GM12892 (cell line): Measurements from ENCODE around the gene LMCD1. TPM values are rescaled to one million over a fixed set of nuclear protein-coding genes. Genes with fewer than 3 reads are reported as not detected.
A peak's percentile ranks its signal among the peaks of the same experiment; 100 is the strongest.

Experiments
- DNase-seq: peaks from one replicate; pipeline ENCODE4 v3.0.0; 2011; ENCODE audit not compliant: insufficient read length
- FAIRE-seq: peaks from 2 replicates; lab custom pipeline; 2011; peaks lifted over from hg19 to GRCh38; lab: Jason Lieb, UNC
- POLR2A ChIP-seq: IDR thresholded peaks from 2 replicates; pipeline ENCODE4 v1.6.1; 2011; ENCODE audit warnings: low read depth, low read length, control low read depth
- POLR2AphosphoS5 ChIP-seq: IDR thresholded peaks from 2 replicates; pipeline ENCODE4 v1.6.1; 2011; ENCODE audit warnings: low read depth, low read length, control low read depth
- TAF1 ChIP-seq: IDR thresholded peaks from 2 replicates; pipeline ENCODE4 v1.6.1; 2011; ENCODE audit warnings: low read depth, mild to moderate bottlenecking, control low read depth, low read length, borderline replicate concordance
- polyA plus RNA-seq: library from polyadenylated mRNA; unstranded; fragments of >200 nt; gene quantifications from one replicate; pipeline ENCODE4 v1.2.1, GENCODE V29; 2012; ENCODE audit warnings: missing spikeins, inconsistent platforms; ENCODE audit not compliant: missing spikeins

Gene LMCD1, protein sequence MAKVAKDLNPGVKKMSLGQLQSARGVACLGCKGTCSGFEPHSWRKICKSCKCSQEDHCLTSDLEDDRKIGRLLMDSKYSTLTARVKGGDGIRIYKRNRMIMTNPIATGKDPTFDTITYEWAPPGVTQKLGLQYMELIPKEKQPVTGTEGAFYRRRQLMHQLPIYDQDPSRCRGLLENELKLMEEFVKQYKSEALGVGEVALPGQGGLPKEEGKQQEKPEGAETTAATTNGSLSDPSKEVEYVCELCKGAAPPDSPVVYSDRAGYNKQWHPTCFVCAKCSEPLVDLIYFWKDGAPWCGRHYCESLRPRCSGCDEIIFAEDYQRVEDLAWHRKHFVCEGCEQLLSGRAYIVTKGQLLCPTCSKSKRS
- polyA plus RNA-seq: 42.7 TPM

DNA sequence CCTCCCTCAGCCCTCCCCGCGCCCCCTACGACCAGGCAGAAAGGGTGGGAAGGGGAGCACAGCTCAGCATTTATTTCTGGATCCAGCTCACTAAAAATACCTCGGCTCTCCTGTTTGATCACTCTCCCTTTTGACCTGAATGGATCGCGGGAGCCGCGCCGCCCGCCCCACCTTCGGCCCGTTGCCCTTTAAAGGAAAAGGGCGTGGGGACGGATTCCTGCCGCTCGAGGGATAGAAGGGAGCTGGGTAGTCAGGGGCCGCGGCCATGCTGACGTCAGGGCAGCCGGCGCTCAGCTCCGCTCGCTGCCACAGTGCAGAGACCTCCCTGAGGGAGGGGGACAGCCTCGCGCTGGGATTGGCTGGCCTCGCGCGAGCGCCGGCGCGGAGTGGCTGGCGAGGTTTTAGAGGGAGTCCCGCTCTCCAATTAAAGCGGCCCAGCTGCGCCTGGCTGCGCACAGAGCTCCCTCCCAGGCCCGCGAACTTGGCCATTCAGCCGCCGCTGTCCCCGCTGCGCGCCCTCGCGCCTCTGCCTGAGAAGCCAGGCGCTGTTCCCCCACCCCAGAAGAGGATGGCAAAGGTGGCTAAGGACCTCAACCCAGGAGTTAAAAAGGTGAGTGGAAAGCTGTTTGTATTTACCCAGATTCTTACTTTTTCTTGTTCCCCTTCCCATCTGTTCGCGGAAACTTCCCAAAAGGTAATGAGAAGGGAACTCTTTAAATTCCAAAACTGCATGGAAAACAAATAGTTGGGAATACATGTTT, at the start of gene LMCD1:
LMCD1 (plus strand) TSS at position 453 of the 761 bp plus-strand sequence; CDS start at position 569, 116 bp downstream.
- FAIRE-seq (peak; percentile 94), DNase-seq (peak; percentile 74)
- TF ChIP-seq POLR2A (peak; percentile 69; the same call in 1 of the 2 replicates), TAF1 (no peak), POLR2AphosphoS5 (0 out of 2 replicates have a peak, but pooled peaks have one; percentile 49)

DNA sequence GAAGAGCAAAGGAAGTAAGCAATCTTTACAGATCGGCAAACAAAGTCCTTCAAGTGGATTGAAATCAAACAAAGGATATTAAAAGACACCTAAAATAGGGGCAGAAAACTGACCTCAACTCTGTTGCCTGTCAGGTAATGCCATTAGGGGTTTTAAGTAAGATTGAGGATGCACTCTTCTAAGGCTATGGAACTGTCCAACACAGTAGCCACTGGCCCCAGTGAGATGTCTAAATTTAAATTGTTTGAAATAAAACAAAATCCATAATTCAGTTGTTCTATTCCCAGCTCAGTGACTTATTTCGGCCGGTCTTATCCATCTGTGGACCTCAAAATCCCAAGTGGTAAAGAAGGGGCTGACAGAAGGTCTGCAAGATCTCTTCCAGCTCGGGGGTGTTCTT, 49.5 kb upstream of the LMCD1 start:
- no peak for TF ChIP-seq POLR2AphosphoS5
- no peak for TF ChIP-seq POLR2A
- no peak for TF ChIP-seq TAF1
- DNase-seq (no peak), FAIRE-seq (no peak)

DNA sequence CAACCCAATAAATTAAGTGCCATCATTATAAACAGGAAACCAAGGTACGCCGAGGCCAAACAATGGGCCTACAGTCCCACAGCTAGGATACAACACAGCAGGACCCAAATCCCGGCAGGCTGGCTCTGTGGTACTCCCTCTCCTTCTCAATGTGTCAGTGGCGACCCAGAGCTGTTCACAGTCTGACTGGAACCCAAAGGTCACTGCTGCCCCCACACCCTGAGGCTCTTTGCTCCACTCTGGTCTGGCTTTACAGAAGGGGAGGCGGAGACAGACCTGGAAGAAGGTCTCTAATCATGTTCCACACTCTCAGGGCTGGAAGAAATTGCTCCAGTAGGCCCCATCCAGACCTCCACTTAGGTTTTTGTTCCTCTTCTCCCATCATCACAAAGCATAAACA, 48.5 kb upstream of the LMCD1 start:
- DNase-seq (no peak), FAIRE-seq (no peak)
- TF ChIP-seq TAF1 (no peak), POLR2AphosphoS5 (no peak), POLR2A (no peak)

DNA sequence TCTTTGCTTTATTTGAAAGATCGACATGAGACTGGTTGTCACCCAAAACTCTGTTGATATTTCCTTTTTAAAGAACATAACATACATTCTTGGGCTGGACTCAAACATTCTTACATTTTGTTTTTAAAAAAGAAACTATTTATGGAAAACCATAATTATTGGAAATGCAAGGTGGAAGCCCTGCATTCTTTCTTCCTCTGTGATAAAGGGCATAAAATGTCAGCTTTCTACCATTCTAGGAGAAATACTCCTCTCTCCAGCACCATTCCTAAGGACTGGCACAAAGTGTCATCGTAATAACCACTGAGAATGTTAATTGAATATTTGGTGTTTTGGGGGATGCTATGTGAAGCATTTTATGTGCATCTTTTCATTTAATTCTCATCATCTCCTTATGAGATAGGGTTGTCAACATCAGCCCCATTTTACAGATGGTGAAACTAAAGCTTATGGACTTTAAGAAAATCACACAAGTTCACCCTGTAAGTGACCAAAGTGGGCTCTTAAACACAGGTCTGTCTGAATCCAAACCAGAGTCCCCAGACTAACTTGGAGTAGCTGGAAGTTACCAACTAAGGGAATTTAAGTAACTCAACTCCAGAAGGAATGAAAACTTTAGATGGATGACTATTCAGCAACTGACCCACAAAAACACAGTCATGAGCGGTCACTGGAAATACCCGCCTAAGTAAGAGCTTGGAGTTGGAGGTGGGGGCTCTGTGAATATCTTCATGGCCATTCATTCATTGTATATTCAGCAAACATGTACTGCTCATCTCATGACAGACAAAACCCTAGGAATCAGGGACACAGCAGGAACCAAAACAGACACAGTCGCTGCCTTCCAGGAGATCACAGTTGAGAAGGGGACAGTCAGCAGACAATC, 45.9 kb upstream of the LMCD1 start:
- DNase-seq (no peak), FAIRE-seq (no peak)
- TF ChIP-seq POLR2AphosphoS5 (no peak), POLR2A (no peak)

GRCh38 chr3:8456412-8456811, 45.2 kb upstream of the LMCD1 start:
- no peak for DNase-seq
- FAIRE-seq: no peak
- TF ChIP-seq TAF1 (no peak), POLR2AphosphoS5 (no peak), POLR2A (no peak)

- DNase-seq (no peak), FAIRE-seq (no peak)
- TF ChIP-seq POLR2AphosphoS5 (no peak), POLR2A (no peak), TAF1 (no peak)
Measured at GRCh38 chr3:8457039-8457438, 44.6 kb upstream of the LMCD1 start.

DNA sequence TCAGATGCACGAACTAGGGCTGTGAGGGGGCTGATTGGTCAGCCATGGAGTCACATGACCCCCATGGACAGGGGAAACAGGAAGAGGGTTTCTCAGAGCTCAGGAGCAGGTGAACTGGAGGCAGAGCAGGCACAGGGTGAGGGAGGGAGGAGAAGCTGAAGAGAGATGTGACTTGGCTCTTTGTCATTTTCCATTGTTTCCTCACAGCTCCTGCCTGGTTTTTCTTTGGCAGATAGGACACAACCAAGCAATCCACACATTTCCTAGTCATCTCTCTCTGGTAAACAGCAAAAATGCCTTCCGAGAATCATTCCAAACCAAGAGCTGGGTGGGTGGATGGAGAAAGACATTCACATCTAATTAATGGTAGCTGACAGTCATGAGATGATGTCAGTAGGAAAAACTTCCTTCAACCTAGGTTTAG, 43.4 kb upstream of the LMCD1 start:
- DNase-seq: no peak
- TF ChIP-seq POLR2A (no peak), TAF1 (no peak), POLR2AphosphoS5 (no peak)
- FAIRE-seq: no peak

DNA sequence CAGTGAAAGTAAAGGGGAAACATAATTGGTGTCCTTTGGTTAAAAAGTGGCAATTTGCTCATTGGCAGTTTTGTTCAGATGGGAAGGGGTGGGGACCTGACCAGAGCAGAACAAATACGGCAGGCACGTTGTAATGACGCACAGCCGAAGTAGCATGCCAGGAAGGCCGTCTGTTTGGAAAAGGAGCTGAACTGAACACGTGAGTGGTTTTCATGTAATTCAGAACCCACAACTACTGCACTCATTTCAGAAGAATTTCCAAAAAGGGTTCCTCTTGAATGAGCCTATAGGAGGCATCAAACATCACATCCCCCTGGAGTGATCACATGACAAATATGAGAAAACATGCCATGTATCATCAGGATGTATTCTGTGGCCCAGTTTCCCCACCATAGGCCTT, 42.9 kb upstream of the LMCD1 start:
- no peak for FAIRE-seq
- DNase-seq: no peak
- TF ChIP-seq POLR2A (no peak), TAF1 (no peak), POLR2AphosphoS5 (no peak)

DNA sequence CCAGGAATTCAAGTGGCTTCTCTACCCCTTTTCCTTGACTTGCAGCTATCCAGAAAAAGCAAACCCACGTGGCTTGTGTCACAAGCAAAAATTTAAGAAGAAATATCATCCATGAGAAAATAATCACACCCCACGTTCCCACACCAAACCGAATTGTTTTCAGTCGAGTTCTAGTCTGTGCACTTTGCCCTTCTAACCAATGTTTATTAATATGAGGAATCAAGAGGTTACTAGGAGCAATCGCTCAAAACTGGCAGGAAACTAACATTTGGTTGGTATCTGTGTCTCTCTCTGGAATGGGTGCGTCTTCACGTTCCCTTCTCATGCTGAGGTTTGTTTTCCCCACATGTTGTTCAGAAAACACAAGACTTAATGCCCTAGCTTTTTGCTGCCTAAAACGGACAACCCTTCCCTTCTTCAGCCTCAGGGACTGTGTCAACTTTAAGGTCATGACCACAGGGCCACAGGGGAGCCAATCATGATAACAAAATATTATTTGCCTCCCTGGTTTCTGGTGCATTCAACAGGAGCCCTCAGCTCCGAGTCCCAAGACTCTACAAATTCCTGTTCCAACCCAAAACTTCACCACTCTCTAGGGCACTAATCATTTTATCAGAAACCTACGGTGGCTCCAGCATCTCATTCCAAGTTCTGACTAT, 41.4 kb upstream of the LMCD1 start:
- FAIRE-seq: no peak
- no peak for DNase-seq
- TF ChIP-seq POLR2AphosphoS5 (no peak), TAF1 (no peak), POLR2A (no peak)

DNA sequence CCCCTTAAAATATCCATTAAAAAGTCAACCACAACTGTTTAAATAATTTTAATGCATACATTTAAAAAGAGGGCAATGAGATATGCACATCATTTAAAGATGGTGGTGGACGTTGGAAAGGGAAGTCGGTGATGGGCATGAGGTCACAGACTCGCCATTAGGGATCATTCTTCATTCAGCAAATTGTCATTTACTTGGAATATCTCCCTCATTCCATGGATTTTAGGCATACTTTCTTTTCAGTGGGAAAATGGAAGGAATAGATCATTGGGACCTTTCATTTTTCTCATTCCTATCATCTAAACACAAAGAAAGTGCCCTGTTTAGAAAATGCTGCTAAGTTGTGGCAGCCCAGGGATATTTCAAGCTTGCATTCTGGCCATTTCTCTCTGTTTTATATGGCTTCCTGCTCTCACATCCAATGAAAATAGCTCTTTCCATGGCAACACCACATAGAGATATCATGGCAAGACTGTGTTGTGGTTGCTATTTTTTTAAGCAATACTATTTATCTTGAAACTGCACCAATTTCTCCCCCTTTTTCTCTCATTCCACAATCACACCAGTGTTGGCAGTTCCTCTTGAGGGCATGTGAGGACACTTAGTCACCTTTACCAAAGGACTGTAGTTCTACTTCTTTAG, 40.7 kb upstream of the LMCD1 start:
- no peak for DNase-seq
- TF ChIP-seq POLR2AphosphoS5 (no peak), POLR2A (no peak), TAF1 (no peak)
- no peak for FAIRE-seq
